GM19328 (cell line): ENCODE results near the gene CYYR1.

Experiments
- ATAC-seq: cut with Tn5 transposase; IDR thresholded peaks from one replicate; pipeline ENCODE4 v1.9.1; 2021; ENCODE audit warnings: mild to moderate bottlenecking, moderate library complexity; ENCODE audit not compliant: unreplicated experiment

Gene CYYR1

GRCh38 chr21:26572702-26573381 lies at the start of gene CYYR1:
Gene CYYR1, minus strand, starts transcription at chr21:26573286. Its CDS starts 346 bp downstream, at chr21:26572940.
- no peak for ATAC-seq

- no peak for ATAC-seq
Measured at GRCh38 chr21:26617176-26617575, 44.1 kb upstream of the CYYR1 start.

GRCh38 chr21:26614251-26614650 lies 41.2 kb upstream of the CYYR1 start:
- no peak for ATAC-seq

GRCh38 chr21:26599261-26599660 lies 26.2 kb upstream of the CYYR1 start:
- ATAC-seq = no peak

- no peak for ATAC-seq
Measured at GRCh38 chr21:26597981-26598380, 24.9 kb upstream of the CYYR1 start.

- ATAC-seq = no peak
Measured at GRCh38 chr21:26597031-26597430, 23.9 kb upstream of the CYYR1 start.

GRCh38 chr21:26595971-26596370 lies 22.9 kb upstream of the CYYR1 start:
- no peak for ATAC-seq

- ATAC-seq = no peak
Measured at GRCh38 chr21:26593800-26594199, 20.7 kb upstream of the CYYR1 start.

GRCh38 chr21:26591543-26591942 lies 18.5 kb upstream of the CYYR1 start:
- no peak for ATAC-seq

- ATAC-seq = no peak
Measured at GRCh38 chr21:26588446-26588845, 15.4 kb upstream of the CYYR1 start.

GRCh38 chr21:26587736-26588201 lies 14.7 kb upstream of the CYYR1 start:
- ATAC-seq = no peak

- no peak for ATAC-seq
Measured at GRCh38 chr21:26583769-26584168, 10.7 kb upstream of the CYYR1 start.

- ATAC-seq = no peak
Measured at GRCh38 chr21:26581818-26582217, 8.7 kb upstream of the CYYR1 start.

- ATAC-seq = no peak
Measured at GRCh38 chr21:26572076-26572701, 897 bp downstream of the CYYR1 start.

- no peak for ATAC-seq
Measured at GRCh38 chr21:26570203-26570602, 2.9 kb downstream of the CYYR1 start.

- ATAC-seq = no peak
Measured at GRCh38 chr21:26565546-26565945, 7.5 kb downstream of the CYYR1 start.

GRCh38 chr21:26565111-26565510 lies 8.0 kb downstream of the CYYR1 start:
- no peak for ATAC-seq

- no peak for ATAC-seq
Measured at GRCh38 chr21:26563856-26564503, 9.1 kb downstream of the CYYR1 start.

GRCh38 chr21:26560612-26561011 lies 12.5 kb downstream of the CYYR1 start:
- no peak for ATAC-seq

GRCh38 chr21:26559099-26559498 lies 14.0 kb downstream of the CYYR1 start:
- no peak for ATAC-seq

- no peak for ATAC-seq
Measured at GRCh38 chr21:26557106-26557505, 16.0 kb downstream of the CYYR1 start.

GRCh38 chr21:26555540-26556146 lies 17.4 kb downstream of the CYYR1 start:
- no peak for ATAC-seq
